COLO829 (cell line): Measurements from ENCODE around the gene NELL1.

ENCODE experiments used
- DNase-seq: peaks from one replicate; pipeline ENCODE4 v3.0.0; 2012; ENCODE audit warnings: low spot score

NELL1 gene

GRCh38 chr11:20873054-20873453 is 203.7 kb downstream of the NELL1 start:
- DNase-seq: peak; percentile 8

GRCh38 chr11:20874358-20874757 is 205.0 kb downstream of the NELL1 start:
- no peak for DNase-seq

DNA sequence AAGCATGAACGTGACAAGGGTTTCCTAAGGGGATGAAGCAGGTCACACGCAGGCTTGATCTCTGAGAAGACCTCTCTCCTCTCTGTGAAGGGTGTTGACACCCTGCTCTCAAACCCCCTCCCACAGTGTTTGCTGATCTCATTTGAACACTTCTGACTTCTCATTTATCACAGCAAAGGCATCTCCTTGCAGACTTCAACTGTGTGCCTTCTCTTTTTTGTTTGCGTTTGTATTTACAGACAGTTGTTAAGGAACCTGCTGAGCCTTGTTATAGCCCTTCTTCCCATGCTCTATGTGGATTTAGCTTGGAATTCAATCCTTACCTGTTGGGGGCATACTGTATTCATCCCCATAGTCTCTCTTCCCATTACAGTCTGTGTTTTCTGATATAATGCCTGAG is 206.5 kb downstream of the NELL1 start:
- no peak for DNase-seq

- no peak for DNase-seq
Measured at GRCh38 chr11:20876738-20877137, 207.4 kb downstream of the NELL1 start.

GRCh38 chr11:20880094-20880493 is 210.7 kb downstream of the NELL1 start:
- DNase-seq: no peak

DNA sequence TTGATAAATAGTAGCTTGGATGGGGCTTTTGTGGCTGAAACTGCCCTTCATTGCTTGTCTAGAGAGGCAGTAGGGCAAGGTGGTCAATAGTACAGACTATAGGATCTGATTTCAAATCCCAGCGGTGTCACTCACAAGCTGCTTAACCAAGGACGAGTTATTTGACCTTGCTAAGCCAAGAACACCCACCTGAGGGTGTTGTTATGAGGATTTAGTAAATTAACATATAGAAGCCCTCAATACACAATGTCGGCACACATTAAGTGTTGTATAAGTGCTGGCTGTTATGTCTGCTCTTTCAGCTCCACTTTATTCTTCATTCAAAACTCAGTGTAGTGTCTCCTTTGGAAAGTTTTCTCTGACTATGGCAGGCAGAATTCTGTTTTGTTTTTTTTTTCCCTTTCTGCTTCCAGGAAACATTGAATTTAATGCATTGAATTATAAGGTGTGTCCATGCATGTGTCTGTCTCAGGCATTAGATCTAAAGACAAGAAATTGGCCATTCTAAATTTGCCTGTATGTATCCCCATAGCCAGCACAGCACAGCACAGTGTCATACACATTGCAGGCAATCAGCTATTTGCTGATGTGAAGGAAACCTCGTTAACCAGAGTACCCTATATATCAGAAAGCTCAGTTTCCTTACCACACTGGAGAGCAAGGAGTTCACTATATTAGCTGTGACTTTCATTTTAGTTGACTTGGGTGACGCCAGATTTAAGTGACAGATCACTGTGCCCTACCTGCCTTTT is 212.1 kb downstream of the NELL1 start:
- no peak for DNase-seq

DNA sequence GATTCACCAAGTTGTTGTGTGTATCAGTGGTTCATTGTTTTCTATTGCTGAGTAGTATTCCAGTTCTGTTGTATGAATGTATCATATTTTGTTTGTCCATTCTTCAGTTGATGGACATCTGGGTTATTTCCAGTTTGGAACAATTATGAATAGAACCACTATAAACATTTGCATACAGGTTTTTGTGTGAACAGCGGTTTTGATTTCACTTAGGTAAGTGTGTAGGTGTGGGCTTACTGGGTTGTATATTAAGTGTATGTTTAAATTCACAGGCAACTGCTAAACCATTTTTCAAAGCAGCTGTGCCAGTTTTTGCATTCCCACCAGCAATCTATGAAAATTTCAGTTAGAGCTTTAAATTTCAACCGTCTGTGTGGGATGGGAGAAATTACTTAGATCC is 217.8 kb downstream of the NELL1 start:
- DNase-seq: no peak

DNA sequence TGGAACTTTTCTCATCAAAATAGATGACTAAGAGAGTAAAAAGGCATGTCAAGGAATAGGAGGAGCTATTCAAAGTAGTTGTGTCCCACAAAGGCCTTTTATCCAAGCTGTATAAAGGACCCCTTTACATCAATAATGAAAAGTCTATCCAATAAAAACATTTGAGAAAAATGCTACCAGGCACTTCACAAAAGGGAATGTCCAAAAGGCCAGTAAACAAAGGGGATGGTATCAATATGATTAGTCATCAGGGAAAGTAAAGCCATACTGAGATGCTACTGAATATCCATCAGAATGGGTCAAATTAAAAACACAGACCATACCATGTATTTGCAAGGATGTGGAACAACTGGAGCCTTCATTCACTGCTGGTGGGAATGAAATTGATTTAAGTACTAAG is 224.9 kb downstream of the NELL1 start:
- peak; percentile 55 for DNase-seq

- DNase-seq: no peak
Measured at GRCh38 chr11:20909995-20910726, 240.8 kb downstream of the NELL1 start.

DNA sequence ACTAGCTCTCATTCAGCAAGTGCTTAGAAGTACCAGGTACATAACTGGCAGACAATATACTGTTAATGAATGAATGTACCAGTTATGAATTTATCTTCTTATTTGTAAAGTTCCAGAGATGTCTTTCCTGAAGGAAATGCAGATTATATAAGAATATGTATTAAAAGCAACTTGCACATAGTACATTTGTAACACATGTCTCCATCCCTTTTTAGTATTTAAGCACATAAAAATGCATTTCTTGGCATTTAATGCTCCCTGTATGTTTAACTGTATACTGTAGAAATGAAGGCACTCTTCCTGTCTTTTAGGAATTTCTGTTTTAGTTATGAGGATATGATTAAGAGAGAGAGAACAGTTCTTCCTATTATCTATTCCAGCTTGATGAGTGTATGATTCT is 241.3 kb downstream of the NELL1 start:
- DNase-seq: no peak

DNA sequence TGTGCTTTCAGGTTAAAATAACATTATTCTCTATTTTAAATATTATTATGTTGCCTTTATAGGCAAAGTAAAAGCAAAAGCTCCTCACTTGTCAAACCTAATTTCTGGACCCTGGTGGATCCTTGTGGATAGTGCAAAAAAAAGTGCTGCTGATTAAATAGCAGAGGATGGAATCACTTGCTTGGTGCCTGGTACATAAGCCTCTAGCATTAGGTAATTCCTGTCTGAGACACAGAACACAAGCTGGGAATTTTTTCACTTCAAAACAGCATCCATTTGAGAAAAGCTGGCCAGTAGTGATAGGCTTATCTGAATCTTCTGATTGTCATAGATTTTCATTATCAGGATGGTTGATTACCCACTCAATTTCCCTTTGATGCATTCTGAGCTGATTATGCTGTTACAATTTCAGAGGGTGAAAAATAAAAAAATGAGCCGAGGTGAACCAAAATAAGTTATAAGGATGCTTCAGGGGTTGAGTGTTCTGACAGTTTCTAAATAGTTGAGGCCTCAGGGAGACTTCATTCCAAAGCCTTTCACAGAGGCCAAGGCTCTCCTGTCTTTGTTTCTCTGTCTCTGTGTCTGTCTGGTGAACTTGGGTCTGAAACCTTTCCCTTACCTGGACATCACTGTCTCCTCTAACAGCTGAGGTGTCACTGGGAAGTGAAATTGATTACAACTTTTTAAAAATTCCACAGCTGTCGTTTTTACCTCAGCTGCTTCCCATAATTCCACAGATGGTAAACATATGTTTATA is 242.9 kb downstream of the NELL1 start:
- no peak for DNase-seq

DNA sequence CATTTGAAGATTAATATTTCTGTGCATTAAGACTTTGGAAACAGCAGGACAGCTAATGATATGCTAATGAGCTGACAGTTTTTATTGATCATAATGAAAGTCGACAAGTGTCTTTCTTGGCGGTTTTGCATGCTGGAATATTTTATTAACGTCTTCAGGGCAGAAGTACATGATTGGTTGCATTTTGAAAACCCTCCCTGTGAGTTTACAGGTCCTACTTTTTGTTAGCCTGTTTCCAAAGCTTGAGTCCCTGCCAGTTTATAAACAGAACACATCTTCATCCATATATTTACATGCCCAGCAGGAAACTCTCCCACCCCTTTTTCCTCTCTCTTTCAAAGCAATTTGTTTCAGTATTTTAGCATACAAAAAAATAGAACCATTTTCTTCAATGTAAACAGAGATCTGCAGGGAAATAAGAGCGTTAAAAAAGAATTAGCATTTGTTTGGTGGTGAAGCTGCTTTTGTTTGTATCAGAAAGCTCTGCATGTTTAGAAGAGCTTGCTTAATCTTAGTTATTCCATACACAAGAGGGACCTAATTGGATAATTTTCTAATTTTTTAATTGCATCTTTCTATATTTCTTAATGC is 243.6 kb downstream of the NELL1 start:
- DNase-seq: no peak

DNA sequence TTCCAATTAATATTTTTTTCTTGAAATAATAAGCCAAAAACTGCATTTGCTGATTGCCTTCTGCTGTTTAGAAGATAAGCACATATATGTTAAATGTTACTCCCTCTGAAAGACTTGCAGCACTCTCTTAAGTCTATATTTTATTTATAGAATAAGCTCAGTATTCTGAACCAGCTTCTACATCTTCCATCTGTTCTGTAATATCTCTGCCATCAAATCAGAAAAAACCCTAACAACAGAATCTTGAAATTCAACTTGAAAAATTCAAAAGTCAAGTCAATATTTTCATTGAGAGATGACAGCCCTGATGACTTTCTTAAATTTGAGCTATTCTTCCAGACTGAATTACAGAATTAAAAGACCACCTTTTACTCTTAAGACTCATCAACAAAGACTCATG is 247.9 kb downstream of the NELL1 start:
- no peak for DNase-seq

DNA sequence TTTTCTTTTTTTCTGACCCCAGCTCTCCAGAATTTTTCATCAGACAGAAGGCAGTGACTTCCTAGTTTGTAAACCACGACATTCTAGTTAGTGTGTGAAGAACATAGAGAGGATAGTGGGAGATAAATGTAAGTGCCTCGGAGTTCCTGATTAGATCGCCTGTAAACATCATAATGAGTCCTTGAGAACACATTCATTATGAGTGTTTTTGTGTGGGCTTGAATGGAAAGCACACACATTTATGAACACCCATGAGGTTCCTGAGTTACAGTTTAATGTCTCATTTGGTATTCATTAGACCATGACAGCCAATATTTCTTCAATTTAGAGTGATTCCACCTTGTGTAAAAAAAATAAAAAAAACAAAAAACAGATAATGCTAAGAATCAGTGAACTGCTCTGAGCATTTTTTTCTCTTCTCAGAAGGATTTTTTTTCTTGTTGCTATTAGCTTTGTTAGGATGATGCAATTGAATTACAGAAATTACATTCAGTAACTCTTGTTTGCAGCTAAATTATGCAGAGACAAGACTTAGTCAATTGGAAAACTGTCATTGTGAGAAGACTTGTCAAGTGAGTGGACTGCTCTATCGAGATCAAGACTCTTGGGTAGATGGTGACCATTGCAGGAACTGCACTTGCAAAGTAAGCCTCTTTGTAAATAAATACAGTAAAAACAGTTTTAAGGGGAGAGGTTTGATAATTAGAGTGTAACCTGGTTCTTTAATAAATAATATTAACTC is 257.6 kb downstream of the NELL1 start:
- DNase-seq: no peak

- DNase-seq: no peak
Measured at GRCh38 chr11:20931029-20931428, 261.6 kb downstream of the NELL1 start.

GRCh38 chr11:20933086-20933485 is 263.7 kb downstream of the NELL1 start:
- no peak for DNase-seq

DNA sequence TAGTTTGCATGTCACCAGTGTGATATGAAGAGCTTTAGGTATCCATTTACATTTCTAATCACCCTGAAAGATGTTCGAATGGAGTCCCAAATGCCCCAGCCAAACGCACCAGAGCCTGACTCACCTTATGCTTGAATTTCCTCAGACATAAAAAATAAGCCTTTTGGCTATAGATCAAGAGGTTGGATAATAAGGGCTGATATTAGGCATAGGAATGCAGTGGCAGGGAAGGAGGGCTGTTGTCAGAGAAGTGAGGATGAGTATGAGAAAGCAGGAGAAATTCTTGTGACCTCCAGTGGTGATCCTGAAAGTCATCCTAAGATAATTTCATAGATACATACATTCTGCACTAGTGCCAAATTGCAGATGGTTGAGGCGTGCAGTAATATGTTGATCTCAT is 264.6 kb downstream of the NELL1 start:
- DNase-seq: no peak

DNA sequence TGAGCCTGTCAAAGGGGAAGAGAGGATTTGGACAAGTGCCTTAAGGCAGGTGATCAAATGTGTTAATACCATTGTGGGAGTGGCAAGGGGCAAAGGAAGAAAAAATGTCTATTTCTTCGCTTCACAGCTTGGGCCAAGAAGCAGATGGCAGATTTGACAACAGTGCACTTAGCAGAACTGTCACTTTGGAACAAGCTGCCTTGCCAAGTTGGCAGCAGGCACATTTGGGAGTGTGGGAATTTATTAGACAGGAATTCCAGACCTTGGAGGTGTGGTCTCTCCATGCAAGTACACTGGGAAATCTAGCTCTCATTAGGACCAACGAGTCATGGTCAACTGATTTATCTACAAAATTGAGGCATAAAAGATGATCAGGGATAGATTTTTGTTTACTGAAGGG is 265.1 kb downstream of the NELL1 start:
- DNase-seq: no peak

- DNase-seq: no peak
Measured at GRCh38 chr11:20937826-20938225, 268.4 kb downstream of the NELL1 start.

GRCh38 chr11:20949585-20949984 is 280.2 kb downstream of the NELL1 start:
- no peak for DNase-seq

- no peak for DNase-seq
Measured at GRCh38 chr11:20962581-20962980, 293.2 kb downstream of the NELL1 start.

DNA sequence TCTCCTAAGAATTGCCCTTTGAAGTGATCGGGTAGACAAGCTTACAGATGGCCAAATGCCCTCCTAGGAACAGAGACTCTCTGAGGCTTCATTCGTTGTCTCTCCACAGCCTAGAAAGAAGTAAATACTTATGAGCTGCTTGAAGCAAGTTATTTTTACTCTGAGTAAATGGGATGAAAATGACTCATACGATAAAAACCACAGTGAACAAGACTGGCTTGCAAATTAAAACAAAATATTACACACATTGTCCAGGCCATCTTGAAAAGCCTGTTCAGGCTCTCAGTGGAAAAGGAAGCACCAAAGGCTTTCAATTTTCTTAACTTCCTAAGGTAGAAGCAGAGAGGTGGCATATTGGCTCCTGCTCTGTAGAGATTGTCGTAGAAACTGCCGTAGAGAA is 294.2 kb downstream of the NELL1 start:
- DNase-seq: peak; percentile 11
